HPDE6-E6E7 (cell line): ENCODE data around the gene ZBTB4.

Experiments used
- DNase-seq: peaks from one replicate; pipeline ENCODE4 v3.0.0; 2011; ENCODE audit warnings: missing footprints; ENCODE audit errors: extremely low spot score

ZBTB4 gene

GRCh38 chr17:7468804-7469389, 10.5 kb downstream of the ZBTB4 start:
- DNase-seq, result no peak

- DNase-seq, result no peak
Observed at GRCh38 chr17:7468290-7468689, 11.1 kb downstream of the ZBTB4 start.

- DNase-seq, result no peak
Observed at GRCh38 chr17:7467498-7467897, 11.9 kb downstream of the ZBTB4 start.

DNA sequence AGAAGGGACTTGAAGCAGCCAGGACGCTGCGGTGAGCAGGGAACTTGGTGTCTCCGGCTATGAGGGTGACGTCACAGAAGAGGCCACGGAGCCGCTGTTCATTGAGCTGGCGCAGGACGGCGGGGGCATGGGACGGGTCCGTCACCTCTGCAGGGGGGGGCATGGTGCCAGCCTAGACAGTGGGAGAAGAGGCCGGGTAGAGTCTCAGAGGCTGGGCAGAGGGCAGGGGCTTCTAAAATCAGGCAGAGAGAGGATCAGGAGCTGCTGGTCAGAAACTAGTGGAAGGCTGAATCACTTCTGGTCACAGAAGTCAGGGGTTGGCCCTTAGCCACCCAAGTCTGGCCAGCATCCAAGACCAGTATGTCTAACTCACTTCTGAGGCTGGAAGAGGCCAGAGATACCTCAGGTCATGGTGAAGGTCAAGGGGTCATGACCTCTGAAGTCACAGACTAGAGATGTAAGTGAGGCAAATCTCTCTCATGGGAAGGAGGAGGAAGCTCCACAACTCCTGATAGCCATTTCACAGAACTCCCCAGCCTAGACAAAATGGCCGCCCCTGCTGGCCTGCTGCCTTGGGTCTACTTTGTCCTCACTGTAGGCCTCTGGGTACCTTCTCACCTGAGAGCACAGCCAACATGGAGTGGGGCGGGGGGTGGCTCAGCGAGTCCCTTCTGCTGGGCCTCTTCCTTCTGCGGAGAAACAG, 12.6 kb downstream of the ZBTB4 start:
- DNase-seq, result no peak

- DNase-seq, result no peak
Observed at GRCh38 chr17:7466318-7466638, 13.2 kb downstream of the ZBTB4 start.

- no peak for DNase-seq
Observed at GRCh38 chr17:7465597-7466275, 13.7 kb downstream of the ZBTB4 start.

GRCh38 chr17:7464081-7464480, 15.3 kb downstream of the ZBTB4 start:
- DNase-seq, result no peak

- DNase-seq, result no peak
Observed at GRCh38 chr17:7463372-7463846, 16.0 kb downstream of the ZBTB4 start.

DNA sequence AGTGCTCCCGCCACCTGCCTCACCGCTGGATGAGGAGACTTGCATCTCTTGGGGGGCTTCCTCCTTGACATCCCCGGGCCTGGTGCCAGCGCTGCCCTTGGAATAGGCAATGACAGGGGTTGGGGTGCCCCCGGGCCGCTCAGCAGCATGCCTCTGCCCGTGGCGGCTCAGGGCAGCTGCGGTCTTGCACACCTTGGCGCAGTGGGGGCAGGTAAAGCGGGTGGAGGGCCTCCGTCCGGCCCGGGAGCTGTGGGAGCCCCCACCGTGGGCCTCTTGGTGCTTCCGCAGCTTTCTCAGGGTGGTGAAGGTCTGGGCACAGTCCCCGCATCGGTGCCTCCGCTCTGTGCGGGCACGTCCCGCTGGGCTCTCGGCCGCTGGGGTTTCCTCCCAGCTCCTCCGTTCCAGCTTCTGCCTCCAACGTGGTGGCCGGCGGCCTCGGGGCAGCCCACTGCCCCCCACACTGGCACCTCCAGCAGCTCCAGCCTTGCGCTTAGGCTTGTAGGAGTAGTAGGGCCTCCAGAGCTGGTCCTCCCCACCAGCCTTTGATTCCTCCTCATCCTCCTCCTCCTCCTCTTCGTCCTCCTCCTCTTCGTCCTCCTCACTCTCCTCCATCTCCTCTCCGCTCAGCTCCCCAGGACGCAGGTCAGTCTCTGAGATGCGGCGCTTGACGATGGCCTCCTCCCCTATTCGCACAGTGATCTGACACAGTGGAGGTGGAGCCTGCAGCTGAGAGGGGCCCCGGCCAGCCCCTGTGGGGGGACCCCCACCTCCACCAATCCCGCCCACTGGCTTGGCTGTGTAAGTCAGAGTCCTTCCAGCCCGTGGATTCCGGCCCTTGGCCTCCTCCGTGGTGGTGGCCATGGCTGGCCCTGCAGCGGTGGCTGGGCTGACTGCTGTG, 16.7 kb downstream of the ZBTB4 start:
- no peak for DNase-seq

GRCh38 chr17:7460850-7461660, 18.4 kb downstream of the ZBTB4 start:
- no peak for DNase-seq

- DNase-seq, result no peak
Observed at GRCh38 chr17:7459961-7460545, 19.4 kb downstream of the ZBTB4 start.

- DNase-seq, result no peak
Observed at GRCh38 chr17:7448461-7448860, 31.0 kb downstream of the ZBTB4 start.

GRCh38 chr17:7445619-7445968, 33.8 kb downstream of the ZBTB4 start:
- DNase-seq, result no peak

DNA sequence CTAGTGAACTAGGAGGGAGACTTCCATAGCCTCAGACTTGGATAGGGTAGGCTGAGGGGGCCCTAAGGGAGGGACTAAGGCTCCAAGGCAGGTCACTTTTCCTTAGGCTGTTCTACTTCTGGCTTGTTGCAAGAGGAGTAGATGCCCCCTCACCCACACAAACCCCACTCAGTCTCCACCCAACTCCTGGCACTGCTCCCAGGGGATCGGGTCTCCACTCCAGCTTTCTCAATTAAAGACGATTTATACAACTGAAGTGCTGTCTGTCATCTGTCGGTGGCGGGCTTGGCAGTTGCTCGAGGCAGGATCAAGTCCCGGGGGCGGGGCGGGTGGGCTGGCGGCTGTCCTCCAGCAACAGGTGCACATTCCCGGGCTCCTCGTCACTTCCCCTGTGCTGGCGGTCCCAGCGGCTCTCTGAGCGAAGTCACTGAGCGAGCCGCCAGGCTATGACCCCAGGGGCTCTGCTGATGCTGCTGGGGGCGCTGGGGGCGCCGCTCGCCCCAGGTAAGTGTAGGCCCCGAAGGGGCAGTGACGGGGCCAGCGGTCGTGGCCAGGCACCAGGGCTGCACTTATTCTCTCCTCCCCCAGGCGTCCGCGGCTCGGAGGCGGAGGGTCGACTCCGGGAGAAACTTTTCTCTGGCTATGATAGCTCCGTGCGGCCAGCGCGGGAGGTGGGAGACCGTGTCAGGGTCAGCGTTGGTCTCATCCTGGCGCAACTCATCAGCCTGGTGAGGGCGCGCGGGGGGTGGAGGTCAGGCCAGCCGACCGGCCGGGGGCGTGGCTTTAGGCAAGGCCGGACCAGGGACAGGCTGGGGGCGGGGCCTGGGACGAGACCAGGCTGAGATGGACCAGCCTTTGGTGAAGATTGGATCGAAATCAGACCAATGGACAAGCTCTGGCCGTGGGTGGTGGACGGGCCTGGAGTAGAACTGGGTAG, 34.5 kb downstream of the ZBTB4 start, which contains the start of gene CHRNB1:
Gene CHRNB1, plus strand, starts transcription at position 380 of the 937 bp plus-strand sequence. Its CDS starts 67 bp downstream, at position 447.
- DNase-seq, result no peak

DNA sequence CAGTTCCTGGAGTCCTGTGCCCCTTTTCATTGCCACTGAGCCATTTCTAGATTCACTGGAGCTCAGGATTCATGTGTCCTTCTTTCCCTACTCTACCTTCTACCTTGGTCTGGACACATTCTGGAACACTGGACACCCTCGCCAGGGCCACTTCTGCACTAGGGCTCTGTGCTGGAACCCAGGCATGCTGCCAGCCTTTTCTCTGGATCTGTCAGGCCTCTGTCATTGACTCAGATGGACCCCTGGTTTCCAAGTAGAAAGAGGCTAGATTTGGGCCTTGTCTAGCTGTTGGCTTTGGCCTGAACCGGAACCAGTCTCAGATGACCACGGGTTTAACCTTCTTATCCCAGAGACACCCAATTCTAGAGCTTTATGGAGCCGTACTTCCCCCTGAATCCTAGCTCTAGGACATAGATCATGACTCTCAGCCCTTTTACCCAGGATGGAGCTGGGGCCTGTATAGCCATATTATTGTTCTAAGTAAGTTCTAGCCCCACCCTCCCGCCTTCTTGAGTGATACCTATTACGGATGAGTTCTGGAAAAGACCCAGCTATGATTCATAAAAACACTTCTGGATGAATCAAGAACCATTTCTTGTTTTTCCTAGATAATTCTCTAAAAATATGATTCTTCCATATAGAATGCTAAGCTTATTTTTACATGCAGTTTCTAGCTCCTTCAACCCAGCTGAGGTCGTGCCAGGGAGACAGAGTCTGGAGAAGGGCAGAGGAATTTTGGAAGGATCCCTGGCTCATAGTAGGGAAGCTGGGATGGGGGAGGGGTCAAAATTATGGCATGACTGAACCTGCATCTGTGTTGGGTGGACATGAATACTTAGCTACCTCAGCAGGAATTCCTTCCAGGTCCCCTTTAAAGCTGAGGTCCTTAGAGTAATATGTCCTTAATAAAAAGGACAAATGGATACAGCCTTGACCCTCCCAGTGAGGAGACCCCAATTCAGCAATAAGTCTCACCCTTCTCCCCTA, 35.6 kb downstream of the ZBTB4 start:
- no peak for DNase-seq

DNA sequence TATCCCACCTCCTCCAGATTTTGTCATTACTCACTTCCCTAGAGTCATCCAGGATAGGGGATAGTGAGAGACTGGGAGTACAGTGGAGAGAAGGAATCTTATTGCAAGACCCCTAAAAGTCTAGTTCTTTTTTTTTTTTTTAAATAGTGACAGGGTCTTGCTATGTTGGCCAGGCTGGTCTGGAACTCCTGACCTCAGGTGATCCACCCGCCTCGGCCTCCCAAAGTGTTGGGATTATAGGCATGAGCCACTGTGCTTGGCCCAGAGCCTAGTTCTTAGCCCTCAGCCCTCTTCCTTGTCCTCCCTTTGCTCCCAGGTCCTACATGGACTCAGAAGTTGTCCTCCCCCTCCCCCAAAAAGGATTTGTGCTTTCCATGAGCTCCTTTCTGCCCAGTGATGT, 37.3 kb downstream of the ZBTB4 start:
- no peak for DNase-seq

DNA sequence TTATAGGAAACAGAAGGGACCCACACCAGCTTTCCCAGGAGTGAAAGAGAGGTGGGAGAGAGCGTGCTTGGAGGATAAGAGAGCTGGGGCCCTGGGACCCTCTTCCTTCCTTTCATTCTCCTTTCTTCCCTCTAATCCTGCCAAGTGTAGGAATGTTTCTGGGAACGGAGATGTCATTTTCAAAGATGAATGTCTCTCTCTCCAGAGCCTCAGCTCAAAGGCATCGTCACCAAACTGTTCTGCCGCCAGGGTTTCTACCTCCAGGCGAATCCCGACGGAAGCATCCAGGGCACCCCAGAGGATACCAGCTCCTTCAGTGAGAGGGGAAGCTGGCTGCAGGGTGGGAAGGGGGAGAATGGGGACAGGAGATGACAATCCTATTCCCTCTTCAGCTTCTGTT, 38.2 kb downstream of the ZBTB4 start:
- DNase-seq, result no peak

DNA sequence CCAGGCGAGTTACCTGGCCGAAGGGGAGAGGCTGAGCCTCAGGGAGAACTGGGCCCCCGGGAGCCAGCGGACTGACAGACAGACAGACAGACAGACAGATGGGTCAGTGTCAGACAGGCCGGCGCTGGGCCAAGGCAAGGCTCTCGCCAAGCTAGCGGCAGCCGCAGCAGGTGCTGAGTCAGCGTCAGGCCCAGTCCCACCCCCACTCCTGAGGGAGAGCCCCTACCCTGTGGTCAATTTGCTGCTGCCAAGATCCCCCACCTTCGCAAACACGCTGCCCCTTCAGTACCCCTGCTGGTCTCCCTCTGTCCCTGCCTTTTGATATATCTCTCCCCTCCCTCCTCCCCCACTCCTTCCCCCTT, 38.6 kb downstream of the ZBTB4 start:
- no peak for DNase-seq
